Hepatocyte (in vitro differentiated cells): Measurements from ENCODE around the gene PTPRD.

ENCODE experiments used
- EZH2 ChIP-seq: fragments of 200-600 bp; sonication (generic); IDR thresholded peaks from 2 replicates; pipeline ENCODE4 v1.6.1; 2016; ENCODE audit warnings: antibody characterized with exemption, mild to moderate bottlenecking, borderline replicate concordance
- EZH2phosphoT487 ChIP-seq: fragments of 200-600 bp; sonication (generic); IDR thresholded peaks from one replicate; pipeline ENCODE4 v1.6.1; 2018; ENCODE audit warnings: antibody characterized with exemption, mild to moderate bottlenecking, low read depth, moderate library complexity; ENCODE audit not compliant: unreplicated experiment, severe bottlenecking
- TF ChIP-seq, protein P1 (sequence below): fragments of 200-600 bp; sonication (generic); IDR thresholded peaks from 2 replicates; pipeline ENCODE4 v1.5.1; 2016; ENCODE audit warnings: antibody characterized with exemption, mild to moderate bottlenecking; ENCODE audit not compliant: poor library complexity

DNA sequence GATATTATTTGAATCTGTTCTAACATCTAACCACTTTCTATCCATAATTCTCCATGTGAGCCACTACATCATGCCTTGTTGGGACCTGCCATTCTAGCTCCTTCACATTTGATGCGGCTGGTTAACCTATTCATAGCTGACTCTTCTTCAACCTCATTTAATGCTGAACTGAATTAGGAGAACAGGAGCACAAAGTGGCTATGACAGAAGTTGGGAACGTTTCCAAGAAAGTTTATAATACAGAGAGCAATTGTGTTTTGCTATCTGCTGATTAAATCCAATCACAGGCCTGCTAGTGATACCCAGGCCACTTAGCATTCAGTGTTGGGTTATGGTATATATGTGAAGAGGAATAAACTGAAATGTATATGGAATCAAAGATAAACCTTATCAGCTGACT, 440.3 kb downstream of the PTPRD start:
- TF ChIP-seq, protein P1, sequence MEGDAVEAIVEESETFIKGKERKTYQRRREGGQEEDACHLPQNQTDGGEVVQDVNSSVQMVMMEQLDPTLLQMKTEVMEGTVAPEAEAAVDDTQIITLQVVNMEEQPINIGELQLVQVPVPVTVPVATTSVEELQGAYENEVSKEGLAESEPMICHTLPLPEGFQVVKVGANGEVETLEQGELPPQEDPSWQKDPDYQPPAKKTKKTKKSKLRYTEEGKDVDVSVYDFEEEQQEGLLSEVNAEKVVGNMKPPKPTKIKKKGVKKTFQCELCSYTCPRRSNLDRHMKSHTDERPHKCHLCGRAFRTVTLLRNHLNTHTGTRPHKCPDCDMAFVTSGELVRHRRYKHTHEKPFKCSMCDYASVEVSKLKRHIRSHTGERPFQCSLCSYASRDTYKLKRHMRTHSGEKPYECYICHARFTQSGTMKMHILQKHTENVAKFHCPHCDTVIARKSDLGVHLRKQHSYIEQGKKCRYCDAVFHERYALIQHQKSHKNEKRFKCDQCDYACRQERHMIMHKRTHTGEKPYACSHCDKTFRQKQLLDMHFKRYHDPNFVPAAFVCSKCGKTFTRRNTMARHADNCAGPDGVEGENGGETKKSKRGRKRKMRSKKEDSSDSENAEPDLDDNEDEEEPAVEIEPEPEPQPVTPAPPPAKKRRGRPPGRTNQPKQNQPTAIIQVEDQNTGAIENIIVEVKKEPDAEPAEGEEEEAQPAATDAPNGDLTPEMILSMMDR: no peak
- TF ChIP-seq EZH2 (no peak), EZH2phosphoT487 (no peak)
